Stimulated activated CD4-positive, alpha-beta T cell treated with anti-CD3 and anti-CD28 coated beads, Interleukin-12 subunit alpha, Interleukin-12 subunit beta, amount 100 ng/mL, for 4 hours (primary cell): ENCODE data around the gene IRAK1.
"Not testable (repeated sequence)": the region's sequence is repeated elsewhere in the genome, so short reads cannot be mapped to it uniquely, and the experiment has no call there.

Source experiments
- DNase-seq: peaks from one replicate; pipeline ENCODE4 v3.0.0-alpha.2; 2020

IRAK1 gene

DNA sequence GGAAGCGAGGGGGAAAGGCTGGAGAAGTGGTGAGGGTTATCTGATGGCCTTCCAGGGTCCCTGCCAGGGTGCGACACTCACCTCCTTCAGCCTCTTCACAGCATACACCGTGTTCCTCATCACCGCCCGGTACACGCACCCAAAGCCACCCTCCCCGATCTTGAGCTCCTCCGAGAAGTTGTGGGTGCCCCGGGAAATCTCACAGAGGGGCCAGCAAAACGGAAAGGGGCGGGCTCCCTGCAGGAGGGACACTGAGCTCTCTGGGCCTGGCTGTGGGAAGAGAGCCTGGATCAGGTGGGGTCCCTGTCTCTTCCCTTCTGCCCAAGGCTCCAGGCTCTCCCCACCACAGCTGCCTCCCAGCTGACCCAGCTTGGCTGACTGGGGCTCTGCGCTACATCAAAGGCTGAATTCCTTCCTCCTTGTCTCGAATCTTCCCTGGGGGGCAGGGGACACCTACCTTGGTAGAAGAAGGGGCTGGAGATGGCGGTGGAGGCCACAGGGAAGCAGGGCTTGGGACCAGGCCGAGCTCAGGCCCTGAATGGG lies 1.1 kb downstream of the IRAK1 start:
- no peak for DNase-seq

DNA sequence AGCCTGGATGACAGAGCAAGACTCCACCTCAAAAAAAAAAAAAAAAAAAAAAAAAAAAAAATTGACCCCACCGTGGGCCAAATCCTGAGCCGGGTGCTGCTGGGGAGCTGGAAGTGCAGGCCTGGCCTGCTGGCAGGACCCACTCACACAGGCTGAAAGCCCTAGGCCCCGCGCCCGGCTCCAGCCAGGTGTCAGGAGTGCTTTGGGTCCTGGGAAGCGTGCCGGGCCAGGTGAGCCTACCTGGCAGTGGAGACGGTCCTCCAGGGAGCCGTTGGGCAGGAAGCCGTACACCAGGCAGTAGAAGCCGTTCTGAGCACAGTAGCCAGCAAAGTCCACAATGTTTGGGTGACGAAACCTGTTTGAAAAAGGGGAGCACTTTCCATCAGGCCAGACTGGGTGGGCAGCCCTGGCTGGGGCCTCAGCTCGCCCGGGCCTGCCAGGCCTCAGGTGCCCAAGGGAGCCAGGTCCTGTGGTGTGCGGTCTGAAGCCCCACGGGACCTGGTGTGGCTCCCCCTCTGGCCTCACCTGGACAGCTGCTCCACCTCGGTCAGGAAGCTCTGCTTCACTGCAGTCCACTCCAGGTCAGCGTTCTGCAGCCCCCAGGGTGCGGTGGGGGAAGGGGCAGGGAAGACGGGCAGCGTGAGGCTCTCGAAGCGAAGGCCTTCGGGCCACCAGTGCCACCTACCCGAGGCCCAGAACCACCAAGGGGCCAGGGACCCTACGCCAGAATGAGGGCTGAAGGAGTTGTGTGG lies 1.8 kb downstream of the IRAK1 start:
- no peak for DNase-seq

DNA sequence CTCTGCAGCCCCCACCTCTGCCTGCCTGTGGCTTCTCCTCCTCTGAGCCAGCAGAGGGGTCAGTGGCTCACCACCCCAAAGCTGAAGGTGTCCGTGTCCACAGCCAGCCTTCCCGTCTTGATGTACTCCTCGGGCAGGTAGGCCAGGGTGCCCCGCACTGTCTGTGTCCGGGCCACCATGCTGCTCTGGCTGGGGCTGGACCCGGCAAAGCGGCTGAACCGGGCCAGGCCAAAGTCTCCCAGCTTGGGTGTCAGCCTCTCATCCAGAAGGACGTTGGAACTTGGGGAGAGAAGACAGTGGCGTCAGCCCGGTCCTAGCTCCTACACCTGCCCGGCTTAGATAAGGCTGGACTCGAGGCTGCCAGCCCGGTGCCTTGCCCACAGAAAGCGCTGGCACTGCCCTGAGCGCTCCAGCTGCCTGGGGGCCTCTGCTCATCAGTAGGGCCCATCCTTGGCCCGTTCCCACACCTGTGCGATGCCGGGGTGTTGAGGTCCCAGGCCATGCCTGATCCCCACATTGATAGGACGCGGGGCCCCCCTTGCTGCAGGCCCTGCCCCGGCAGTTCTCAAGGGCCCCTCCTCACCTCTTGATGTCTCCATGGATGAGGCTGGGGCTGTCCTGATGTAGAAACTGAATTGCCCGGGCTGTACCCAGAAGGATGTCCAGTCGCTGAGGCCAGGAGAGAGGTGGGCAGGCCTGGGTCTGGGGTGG lies 3.2 kb downstream of the IRAK1 start:
- DNase-seq, result no peak

DNA sequence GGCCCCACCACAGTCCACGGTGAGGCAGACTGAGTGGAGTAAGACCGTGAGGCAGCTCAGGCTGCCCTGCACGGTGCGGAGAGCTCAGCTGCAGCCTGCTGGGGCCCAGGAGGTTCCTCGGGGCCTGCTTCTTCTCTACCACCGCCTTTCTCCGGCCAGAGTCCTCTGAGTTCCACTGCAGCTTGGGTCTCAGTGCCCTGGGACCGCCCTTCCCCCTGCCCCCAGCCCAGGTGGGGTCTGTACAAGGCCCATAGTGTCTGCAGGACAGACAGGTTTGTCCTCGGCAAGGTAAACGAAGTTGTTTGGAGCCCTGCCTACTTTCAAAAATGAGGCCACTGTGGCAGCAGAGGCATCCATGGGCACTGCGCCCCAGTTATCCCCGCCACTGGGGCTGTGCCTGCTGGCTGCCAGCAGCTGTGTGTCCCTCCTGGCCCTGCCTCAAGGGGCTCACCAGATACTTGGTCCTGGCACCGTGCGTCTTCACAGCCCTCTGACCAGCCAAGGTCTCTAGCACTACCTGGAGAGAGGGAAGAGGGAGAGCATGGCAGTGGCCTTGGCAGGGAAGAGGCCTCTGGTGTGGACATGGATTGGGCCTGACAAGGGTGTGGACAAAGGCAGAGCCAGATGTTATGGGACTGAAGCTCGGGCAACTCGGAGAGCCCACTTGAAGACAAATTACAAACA lies 4.0 kb downstream of the IRAK1 start:
- no peak for DNase-seq

DNA sequence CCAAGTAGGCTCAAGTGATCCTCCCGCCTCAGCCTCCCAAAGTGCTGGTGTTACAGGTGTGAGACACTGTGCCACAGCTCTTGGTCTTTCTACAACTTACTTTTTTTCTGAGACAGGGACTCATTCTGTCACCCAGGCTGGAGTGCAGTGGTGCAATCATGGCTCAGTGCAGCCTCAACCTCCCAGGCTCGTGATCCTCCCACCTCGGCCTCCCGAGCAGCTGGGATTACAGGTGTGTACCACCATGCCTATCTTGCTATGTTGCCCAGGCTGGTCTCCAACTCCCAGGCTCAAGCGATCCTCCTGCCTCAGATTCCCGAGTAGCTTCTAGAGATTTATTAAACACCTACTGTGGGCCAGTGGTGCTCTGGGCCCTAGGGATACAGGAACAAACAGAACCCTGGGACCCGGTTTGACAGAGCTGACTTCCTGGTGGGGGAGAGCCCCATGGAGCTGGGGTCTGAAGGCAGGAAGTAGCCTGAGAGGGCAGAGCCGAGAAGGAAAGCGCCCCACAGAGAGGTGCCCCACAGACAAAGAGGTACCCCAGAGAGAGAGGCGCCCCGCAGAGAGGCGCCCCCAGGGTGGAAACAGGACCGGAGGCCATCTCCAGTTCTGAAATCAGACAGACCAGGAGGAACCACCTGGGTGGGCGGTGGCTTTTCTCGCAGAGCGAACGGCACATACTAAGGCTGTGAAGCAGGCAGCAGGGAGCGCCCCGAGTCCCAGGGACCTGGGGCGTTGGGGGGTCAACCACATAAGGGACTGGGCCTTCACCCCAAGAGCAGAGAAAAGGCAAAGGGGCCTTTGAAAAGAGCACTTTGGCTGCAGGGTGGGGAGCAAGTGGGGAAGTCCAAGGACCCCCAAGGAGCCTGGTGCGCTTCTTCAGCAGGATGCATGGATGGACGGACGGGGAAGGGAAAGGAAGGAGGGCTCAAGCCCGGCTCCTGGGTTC lies 5.0 kb downstream of the IRAK1 start:
- DNase-seq, result no peak

DNA sequence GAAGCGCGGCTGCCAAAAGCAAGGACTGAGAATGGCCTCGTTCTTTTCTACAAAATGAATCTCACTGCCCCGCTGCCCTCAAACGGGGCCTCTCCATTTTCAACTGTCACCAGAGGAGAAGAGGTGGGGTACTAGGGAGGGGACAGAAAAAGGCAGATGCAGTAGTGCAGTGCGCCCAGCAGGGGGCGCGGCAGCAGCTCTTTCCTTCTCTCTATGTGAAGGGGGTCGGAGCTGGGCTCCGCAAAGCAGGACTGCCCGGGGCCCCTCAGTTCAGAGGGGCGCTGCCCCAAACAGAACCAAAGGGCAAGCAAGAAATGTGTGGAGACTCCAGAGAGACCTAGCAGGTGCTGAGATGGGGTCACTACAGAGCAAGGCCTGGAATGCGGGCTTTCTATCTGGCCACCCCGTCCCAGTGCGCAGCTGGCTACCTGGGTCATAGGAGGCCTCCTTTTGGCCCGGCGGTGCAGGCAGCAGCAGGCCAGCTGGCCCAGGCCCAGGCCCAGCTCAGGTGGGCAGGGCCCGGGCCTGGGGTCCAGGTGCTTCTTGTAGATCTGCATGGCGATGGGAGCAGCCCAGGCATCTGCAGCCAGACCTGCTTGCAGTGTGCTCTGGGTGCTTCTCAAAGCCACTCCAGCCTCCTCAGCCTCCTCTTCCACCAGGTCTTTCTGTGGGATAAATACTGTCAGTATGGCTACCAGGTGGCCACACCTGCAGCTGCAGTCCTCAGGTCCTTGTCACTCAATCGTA lies 5.9 kb downstream of the IRAK1 start:
- DNase-seq, result peak; percentile 34

DNA sequence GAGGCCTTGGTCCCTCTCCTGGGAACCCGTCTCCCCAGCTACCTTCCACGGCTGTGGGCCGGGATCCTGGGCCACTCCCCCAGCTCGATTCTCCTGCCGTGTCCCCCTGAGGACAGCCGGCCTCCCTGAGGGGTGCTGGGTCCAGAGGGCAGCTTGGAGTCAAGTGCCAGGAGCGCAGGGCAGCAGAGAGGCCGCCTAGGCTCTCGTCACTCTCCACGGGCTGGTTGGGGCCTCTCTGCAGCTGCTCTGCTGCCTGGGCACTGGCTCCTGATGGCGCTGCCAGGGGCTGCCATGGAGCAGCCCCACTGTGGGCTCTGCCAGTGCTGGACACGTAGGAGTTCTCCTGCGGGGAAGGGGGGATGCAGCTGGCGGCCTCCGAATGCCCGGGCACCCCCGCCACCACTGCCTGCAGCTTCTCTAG lies 6.7 kb downstream of the IRAK1 start:
- DNase-seq, result no peak

DNA sequence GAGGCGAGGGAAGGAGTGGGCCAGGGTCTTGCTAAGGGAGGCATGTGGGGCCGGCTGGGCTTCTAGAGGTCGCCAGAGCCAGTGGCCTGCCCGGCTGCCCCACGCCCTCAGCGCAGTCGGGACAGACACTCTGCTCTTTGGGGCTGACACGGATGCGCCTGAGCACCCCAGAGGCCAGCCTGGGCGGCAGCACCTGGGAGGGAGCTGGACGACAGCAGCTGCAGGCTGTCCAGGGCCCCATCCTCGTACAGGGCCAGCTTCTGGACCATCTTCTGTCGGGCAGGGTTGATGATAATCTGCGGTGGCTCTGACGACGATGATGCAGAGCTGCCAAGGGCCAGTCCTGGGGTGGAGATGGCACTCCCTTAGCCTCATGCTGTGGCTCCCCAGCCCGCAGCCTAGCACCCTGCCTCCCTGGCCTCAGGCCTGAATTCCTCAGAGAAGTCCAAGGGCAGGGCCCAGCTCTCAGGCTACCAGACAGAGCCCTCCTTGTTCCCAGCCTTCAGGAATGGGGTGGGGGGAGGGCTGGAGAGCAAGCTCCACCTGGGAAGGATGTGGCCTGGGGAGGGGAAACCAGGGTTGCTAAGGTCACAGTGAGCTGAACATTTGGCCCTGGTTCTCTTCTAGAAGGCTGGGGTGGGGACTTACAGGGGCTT lies 7.2 kb downstream of the IRAK1 start:
- DNase-seq, result no peak

DNA sequence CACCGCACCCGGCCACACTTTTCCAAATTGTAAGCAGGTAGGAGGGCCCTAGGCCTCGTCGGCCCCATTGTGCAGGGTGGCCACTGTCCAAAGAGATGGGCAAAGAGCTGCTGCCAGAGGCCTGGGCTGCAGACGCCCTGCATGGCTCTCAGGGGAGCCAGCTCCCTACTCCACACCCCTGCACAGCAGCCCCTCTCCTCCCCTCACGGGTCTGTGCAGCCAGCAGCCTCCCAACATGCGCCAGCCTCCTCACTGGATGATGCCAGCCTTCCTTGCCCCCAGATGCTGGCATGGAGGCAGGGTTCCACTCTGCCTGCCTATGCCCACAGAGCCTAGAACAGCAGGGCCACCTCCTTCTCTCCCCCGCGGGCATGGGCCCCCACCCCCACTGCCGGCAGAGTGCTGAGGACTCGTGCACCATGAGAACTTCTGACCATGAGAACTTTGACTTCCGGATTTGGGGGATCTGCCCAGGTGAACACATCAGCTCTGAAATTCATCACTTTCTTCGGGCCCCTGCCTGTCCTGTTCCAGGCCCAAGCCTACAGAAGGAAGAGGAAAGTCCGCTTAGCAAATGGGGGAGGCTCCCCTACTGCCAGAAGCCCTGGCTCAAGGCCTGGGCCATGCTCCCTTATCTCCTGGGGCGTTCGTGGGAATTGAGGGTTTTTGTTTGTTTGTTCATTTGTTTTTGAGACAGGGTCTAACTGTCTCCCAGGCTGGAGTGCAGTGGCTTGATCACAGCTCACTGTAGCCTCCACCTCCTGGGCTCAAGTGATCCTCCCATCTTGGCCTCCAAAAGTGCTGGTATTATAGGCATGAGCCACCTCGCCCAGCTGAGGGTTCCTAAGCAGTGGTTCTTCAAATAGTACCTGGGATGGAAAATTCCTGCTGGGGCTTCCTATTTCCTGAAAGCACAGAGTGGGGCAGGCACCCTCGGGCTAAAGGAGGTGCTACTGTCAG lies 8.0 kb downstream of the IRAK1 start:
- no peak for DNase-seq

DNA sequence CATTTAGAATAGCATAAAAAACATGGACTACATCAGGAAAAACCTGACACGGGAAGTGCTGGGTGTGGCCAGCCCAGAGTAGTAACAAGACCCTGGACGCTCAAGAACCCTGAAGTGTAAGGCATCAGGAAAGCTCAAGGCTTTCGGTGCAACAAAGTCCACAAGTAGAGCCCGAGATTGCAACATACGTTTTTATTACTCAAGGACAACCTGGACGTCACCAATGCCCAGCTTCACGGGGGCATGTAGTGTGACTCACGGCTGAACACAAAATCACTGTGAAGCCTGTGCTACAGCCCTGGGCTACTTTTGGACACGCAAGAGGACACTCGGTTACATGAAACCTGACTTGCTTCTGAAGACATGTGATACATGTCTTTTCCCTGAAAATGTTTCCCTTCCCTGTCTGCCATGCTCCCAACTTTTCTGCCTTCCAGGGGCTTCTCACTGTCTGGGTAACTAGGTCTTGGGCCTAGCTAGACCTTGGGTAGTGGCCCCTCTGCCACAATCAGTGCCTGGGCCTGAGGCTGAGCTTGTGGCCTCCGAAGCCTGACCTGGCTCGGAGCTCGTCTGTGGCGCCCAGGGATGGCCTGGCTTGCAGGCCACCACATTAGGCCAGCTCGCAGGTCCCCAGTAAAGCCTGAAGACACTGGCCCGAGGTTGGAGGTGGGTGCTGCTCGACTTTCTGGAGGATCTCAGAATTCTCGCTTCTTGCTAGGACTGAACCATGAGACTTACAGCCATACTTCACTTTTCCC lies 9.2 kb downstream of the IRAK1 start:
- DNase-seq, result no peak

DNA sequence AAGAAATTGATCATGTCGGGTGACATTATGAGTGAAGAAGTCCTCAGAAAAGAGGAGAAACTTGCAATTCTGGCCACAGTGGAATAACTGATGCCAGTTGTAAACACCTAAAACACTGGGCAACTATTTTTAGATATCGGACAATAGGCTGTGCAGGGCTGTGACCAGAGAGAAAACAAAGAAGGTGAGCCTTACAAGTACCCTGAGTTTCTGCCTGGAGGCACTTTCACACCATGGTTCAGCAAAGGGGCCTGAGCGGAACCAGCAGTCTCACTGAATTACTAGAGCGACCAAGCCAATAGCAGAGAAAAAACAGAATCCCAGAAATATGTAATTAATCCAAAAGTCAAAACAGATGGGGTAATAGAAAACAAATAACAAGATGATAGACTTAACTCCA lies 11.2 kb downstream of the IRAK1 start:
- no peak for DNase-seq

DNA sequence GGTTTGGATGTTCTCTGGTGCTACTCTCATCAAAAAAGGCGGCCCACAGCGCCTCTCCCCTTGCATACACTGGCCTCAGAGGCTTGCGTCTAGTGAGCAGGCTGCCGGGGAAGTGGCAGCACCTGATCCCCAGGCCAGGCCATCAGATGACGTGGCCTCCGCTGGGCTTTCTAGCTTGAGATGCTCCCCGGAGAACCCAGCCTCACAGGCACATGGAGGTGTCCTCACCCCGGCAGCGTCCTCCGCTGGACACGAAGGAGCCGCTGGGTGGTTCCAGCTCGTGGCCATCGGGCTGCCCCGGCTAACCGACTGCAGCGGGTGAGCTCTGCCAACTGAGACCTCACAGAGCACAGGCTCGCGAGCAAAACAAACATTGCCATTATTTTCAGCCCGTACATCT lies 12.8 kb downstream of the IRAK1 start:
- no peak for DNase-seq

DNA sequence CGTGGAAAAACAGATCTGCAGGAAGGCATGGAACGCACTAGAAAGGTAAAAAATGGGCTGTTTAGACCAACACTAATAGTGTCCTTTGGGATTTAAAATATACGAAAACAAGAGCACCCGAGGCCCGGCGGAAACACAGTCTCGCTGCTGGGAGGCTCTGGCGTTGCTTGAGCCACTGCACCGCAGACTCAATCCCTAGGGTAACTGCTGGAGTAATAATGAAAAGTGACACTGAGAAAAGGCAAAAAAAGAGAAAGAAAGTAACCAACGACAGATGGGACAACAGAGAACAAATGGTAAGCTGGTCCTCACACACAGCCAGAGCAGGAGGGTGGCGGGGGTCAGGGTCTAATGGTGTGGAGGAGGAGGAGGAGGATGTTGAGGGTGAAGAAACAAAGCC lies 15.4 kb downstream of the IRAK1 start:
- DNase-seq, result no peak

DNA sequence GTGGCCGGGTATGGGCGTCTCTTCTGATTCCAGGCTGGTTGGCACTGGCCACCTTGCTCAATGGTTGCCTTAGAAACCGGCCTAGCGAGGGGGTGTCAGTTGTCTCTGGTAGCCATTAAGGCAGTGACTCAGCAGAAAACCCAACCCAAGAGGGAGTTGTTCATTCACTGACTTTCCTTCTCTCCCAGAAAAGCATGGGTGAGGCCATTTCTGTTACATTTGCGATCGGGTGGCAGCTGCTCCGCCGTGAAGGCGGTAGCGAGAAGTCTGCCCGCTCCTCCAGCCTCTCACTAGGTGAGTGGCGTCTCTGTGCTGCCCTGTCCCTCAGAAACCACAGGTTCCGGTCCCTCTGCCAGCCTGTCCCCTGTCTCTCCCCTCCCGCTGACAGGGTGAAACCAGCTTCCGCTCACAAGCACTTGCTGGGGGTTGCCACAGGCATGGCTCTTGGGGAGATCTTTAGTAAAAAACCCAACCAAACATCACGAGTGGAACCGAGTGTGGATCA lies 17.4 kb downstream of the IRAK1 start:
- no peak for DNase-seq

DNA sequence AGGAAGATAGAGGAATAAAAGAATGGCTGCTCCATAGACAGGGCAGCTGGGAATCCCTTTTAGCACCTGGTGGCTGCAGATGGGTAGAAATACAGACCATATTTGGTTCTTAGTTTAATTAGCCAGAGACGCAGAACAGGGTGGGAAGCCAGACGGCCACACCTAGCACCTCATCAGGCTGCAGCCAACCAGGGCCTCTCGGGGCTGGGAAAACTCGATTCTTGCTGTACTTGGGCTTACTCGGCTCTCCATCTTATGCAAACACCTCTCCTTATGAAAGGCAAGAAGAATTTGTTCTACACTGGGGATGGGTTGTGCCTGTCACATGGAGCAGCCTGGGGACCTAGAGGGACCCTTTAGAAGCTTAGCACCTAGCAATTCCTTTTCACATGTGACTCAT lies 19.7 kb downstream of the IRAK1 start:
- no peak for DNase-seq

DNA sequence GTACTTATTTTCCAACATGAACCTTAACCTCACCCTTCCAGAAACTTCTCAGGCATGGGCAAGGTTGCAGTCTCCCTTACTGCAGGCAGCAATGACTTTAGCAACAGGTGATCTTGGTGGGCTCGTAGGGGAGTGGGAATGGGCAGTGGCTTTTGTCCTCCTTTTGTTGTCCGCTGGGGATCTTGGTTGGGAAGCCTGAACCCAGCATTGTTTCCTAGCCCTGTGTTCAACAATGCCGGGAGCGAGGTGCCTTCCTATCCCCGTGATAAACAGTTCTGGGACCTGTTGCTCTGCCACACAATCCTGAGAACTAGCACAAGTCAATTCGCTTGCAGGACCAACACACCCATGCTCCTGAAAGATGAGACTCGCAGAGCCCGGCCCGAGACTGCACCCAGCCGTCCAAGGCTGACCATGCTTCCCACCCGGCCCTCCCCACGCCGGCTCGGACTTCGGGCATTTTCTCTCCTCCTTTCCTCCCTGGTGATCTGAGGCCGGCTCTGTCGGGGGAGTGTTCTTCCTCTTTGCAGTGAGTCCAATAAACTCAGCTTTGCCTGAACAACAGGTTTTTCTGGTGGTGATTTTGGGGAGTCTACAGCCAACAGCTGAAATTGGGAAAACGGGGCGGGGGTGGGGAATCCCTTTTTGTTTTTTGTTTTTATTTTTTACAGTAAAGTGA lies 20.2 kb downstream of the IRAK1 start:
- DNase-seq, result no peak

DNA sequence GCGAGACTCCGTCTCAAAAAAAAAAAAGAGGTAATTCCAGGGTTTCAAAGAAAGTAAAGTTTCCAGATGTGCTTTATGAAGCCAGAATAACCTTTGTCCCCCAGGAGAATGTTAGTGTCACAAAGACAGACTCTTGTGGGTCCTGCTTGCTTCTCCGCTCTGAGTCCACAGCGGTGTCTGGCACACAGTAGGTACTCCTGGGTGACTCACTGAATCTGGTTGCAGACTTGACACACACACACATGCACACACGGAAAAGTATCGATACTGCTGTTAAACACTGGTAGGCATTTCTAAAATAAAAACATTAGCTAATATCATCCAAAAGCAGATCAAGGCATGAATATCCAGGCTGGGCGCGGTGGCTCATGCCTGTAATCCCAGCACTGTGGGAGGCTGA lies 24.2 kb downstream of the IRAK1 start:
- no peak for DNase-seq

DNA sequence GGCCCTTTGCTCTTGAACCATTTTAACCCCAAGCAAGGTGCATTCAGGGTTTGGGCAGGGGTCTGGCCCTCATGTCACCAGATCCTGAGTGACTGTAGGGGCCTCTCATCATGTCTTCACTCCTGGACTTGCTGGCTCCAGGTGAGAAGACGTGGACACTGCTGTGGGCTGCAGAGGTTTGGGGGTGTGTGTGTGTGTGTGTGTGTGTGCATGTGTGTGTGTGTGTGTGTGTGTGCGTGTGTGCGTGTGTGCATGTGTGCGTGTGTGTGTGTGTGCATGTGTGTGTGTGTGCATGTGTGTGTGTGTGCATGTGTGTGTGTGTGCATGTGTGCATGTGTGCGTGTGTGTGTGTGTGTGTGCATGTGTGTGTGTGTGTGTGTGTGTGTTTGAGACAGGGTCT lies 25.3 kb downstream of the IRAK1 start:
- not testable (repeated sequence) for DNase-seq
